Stimulated activated naive CD4-positive, alpha-beta T cell (primary cell): ENCODE measurements around the gene LIN7A.

Experiments used
- DNase-seq, 6 experiments: peaks; one replicate each; lab custom pipeline; 2025; lab: John Stamatoyannopoulos, UW

The LIN7A gene

DNA sequence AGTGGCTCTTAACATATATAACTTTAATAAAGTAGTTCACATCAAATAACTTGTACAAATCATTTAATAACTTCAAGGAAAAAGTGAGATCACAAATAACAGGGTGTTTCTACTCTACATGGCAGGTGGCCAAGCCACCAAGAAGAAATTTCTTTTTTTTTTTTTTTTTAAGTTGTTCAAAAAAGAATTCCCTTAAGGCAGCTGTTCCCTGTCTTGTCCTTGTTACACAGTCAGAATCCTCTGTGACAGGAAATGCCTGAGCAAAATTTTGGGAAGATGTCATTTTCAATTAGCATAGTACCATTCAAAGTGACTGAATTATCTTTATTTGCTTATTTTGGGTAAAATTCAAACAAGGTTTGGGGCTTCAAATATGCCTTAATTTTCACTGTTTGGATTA is 79.4 kb downstream of the LIN7A start:
- DNase-seq = no peak

- no peak for DNase-seq
Measured at GRCh38 chr12:80857311-80857710, 80.4 kb downstream of the LIN7A start.

DNA sequence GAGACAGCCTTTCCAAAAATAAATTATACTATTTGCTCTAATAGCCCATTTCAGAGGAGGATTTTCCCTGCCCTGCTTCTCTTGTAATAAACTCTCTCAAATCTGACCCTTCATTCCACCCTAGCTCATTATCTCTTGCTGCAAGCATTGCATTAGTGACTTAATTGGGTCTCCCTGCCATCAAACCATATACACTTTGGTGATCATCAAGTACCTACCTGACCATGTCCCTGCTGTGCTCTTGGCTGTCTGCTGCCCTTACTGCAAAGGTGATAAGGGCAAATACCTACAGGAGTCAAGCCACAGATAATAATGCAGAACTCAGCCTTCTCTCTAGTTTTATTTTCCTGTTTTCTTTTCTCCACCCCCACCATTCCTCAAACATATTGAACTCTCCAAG is 88.4 kb downstream of the LIN7A start:
- no peak for DNase-seq

GRCh38 chr12:80848858-80849257 is 88.9 kb downstream of the LIN7A start:
- no peak for DNase-seq

DNA sequence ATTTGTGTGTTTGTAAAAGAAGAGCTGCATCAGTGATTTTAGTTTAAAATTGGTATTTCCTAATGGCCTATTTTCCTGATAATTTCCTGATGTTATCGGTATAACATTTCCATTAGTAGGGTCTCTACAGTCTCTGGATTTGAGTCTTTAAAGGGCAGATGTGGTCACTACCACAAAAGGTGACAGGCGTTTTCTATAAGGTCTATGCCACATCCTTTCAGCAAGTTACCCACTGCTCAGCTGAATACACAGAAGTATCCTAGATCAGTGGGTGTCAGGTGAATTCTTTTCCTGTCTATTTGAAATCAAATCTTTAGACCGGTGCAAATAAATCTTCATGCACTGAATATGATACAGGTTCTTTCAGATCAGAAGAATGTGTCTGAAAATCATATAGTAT is 90.2 kb downstream of the LIN7A start:
- no peak for DNase-seq

GRCh38 chr12:80846952-80847351 is 90.8 kb downstream of the LIN7A start:
- DNase-seq = no peak

DNA sequence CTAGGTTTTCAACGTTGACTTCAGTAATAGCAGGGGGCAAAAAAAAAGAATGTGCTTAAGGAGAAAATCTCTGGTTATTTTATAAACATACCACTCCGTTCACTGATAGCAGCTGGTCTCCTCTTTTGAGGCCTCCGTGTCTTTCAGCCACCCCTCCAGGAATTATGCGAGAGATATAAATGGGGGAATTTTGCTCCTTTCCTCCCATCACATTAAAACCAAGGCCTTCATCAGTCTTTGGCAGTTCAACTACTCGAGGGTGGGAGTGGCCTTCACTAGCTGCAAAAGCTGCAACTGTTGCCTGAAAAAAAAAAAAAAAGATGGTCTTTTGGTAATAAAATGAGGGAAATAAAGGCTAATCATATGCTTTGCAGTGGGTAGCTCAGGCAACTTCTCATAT is 92.1 kb downstream of the LIN7A start:
- no peak for DNase-seq

DNA sequence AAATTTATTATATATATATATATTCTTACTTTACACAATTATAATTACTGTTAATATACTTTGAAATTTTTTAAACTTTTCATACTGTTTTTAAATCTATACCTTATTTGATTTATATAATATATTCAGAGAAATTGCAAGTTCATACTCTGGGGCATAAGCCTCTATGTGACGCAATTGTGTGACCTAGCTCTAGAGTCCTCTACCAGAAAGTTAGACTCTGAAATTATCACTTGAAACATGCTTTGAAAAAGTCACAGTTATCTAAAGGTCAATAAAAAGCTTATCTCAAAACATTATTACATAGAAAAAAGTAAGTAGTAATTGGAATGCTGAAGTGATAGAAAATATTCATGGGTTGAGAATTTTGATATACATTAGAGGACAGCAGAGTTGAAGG is 93.8 kb downstream of the LIN7A start:
- no peak for DNase-seq

DNA sequence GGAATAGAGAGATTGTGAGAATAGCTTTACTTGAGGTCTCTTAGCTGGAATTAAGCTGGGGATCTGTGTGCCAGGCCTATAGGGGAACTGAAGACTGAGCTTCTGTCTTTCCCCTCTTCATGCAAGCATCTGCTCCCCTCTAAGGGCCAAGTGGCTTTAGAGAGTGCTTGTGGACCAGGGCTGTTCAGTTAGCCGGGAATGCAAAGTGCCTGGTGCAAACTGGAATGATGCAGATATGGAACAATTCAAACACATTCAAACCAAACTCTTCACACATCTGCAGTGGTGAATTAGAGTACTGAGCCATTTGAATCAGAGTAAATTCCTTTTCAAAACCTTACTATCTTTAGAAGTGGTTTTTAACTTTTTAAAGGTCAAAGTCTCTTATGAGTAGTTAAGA is 99.0 kb downstream of the LIN7A start:
- DNase-seq = no peak

DNA sequence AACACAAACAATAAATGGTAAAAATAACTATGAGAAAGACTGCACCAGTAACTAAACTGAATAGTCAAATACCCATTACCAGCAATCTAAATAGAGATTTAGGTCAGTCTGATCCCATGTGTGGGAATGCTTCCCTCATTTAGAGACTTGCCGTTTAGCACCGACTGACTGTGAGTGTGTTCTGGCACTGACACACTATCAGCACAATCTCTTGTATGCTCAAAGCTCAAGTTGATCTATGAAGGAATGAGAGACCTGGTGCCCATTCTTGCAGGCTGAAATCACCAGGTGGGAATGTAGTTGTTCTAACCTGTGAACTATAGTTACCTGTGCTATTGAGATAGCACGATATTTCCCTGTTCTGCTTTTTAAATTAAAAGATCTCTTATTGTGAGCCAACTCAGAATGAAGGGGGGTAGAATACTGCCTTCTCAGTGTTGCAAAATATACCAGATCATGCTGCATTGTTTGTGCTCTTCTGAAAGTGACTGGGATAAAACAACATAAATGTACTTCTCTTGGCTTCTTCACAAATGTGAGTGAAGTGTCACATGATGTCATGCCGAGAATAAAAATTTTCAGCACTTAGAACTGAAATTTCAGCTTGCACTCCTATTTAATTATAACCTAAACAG is 99.6 kb downstream of the LIN7A start:
- DNase-seq = no peak

DNA sequence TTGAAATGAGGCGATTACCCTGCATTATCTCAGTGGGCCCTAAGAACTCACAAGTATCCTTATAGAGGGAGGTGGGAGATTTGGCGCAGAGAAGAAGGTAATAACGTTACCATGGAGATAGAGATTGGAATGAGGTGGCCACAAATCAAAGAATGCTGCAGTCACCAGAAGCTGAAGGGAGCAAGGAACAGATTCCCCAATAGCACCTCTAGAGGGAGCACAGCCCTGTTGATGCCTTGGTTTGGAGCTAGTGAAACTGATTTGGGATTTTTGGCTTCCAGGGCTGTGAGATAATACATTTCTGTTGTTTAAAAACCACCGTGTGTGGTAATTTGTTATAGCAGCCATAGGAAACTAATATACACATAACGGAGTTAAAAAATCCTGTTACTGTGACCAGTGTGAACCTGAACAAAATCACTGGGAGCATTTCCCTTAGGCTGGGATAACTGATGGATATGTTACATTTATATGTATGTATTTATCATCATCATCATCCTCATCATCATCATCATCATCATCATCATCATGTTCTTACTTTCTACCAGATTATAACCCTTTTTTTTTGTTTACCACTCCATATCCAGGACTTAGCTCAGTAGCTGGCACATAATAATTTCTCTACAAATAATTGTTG is 100.3 kb downstream of the LIN7A start:
- DNase-seq = no peak

- DNase-seq = no peak
Measured at GRCh38 chr12:80834724-80835123, 103.0 kb downstream of the LIN7A start.

DNA sequence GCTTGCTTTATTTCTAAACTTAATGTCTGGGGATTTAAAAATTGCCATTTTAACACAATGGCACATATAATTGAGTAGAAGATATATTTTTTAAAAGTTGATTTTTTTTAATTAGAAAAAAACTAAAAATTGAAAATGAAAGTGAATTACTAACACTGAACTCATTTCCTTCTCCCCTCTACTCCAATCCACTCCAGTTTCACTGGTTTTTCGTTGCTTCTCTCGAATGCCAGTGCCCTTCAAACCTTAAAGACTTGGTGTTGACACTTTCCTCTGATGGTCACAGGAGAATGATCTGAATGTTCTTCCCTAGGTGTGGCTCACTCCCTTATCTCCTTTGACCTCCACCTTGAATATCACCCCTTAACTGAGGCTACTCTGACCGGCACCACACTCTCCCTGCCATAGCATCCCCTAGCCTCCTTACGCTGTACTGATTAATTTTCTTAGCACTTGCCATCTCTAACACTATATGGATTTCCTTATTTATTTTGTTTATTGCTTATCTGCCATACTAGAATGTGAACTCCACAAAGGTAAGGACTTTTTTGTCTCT is 107.1 kb downstream of the LIN7A start:
- no peak for DNase-seq

DNA sequence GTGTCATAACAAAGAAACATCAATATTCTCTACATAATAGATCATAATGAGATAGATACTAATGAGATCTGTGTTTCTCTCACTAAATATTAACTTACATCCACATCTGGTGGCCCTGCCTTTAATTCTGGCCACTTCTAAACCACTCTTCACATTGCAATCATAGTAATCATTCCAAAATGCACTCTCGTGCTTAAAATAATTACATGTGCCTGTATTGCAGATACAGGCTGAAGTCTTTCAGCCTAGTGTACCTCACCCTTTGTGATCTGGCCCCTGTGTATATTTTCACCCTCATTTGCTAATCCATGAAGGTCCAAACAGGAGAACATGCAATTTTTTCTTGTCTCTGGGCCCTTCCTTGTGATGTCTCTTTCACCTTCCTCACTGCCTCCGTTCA is 108.0 kb downstream of the LIN7A start:
- DNase-seq = no peak

- DNase-seq = no peak
Measured at GRCh38 chr12:80825506-80825905, 112.2 kb downstream of the LIN7A start.

GRCh38 chr12:80823393-80823792 is 114.3 kb downstream of the LIN7A start:
- no peak for DNase-seq

- DNase-seq = no peak
Measured at GRCh38 chr12:80821513-80822000, 116.2 kb downstream of the LIN7A start.

DNA sequence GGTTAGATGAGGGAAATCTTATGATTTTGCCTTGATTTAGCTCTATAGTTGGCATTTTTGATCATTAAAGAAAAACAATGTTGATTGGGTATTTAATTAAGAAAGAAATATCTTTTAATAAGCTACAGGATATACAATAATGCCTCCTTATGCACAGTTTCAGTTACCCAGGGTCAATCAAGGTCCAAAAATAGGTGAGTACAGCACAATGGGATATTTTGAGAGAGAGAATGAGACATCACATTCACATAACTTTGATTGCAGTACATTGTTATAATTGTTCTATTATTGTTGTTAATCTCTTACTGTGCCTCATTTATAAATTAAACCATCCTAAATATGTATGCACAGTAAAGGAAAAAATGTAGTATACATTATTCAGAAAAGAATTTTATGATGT is 118.9 kb downstream of the LIN7A start:
- DNase-seq = no peak

- DNase-seq = no peak
Measured at GRCh38 chr12:80815351-80815750, 122.4 kb downstream of the LIN7A start.

GRCh38 chr12:80814453-80814852 is 123.3 kb downstream of the LIN7A start:
- DNase-seq = no peak

GRCh38 chr12:80813820-80814219 is 123.9 kb downstream of the LIN7A start:
- no peak for DNase-seq

GRCh38 chr12:80811957-80812708 is 125.6 kb downstream of the LIN7A start:
- no peak for DNase-seq

GRCh38 chr12:80810874-80811273 is 126.9 kb downstream of the LIN7A start:
- DNase-seq = no peak
